GM19467 (cell line): ENCODE results near the gene RFPL3.
"Not testable (repeated sequence)": the region's sequence is repeated elsewhere in the genome, so short reads cannot be mapped to it uniquely, and the experiment has no call there.

Experiments
- ATAC-seq: cut with Tn5 transposase; IDR thresholded peaks from one replicate; pipeline ENCODE4 v1.9.1; 2021; ENCODE audit warnings: mild to moderate bottlenecking, moderate library complexity; ENCODE audit not compliant: unreplicated experiment

The RFPL3 gene

GRCh38 chr22:32329202-32329645 lies 28.4 kb upstream of the RFPL3 start:
- ATAC-seq, result no peak

- no peak for ATAC-seq
Observed at GRCh38 chr22:32331236-32331917, 26.3 kb upstream of the RFPL3 start.

- no peak for ATAC-seq
Observed at GRCh38 chr22:32331918-32332725, 25.5 kb upstream of the RFPL3 start.

DNA sequence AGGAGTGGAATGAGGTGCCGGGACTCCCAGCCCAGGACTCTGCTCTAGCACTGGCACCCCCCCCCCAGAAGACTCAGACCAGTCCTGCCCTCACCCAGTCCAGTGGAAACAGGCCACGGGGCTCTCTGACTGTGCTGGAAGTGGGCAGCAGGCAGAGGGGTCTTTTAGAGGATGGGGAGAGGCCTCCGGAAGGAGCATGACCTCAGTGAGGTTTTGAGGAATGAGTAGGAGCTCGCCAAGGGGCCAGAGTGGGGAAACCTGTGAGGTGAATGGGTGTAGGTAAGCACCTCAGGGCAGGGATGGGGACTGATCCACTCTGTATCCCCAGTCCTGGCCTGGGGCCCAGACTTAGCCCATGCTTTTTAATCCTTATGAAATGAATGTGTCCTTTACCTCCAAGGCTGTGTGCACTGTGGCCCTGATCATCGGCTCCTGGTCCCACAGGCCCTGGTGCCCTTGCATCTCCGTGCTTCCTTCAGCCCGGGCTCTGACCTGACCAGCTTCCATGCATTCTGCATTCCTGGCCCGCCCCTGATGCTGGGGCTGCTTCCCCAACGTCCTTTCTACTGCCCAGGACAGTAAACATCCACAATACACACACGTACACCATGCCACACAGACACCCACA lies 24.4 kb upstream of the RFPL3 start:
- ATAC-seq, result no peak

DNA sequence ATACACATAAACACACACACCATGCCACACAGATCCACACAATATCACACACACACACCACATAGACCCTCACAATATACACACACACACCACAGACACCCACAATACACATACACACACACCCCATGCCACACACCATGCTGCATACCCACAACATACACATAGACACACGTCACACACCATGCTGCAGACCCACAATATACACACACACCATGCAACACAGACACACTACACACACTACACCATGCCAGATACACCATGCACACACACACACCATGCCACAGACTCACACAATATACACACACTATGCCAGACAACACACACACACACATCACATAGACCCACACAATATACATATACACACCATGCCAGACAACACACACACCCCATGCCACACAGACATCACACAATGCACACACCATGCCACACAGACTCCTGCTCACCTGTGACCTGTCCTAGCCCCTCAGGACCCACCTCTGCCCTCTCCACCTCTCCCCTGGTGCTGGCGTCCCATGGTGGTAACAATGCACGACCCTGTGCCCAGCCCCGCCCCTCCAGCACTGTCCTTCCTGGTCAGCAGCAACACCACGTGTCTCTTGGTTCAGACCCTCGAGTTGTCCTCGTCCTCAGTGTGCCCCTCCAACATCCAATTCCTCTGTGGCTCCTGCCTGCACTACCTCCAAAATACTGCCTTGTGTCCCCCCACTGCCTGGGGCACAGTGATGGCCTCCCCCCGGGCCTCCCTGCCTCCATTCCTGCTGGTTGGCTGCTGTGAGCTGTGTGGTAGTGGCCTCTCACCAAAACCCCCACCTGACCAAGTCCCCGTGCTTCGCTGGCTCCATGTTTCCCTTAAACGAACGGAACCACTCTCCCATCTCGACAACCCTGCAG lies 23.7 kb upstream of the RFPL3 start:
- no peak for ATAC-seq

GRCh38 chr22:32334660-32335365 lies 22.9 kb upstream of the RFPL3 start:
- no peak for ATAC-seq

- no peak for ATAC-seq
Observed at GRCh38 chr22:32335471-32335870, 22.2 kb upstream of the RFPL3 start.

GRCh38 chr22:32336121-32336603 lies 21.5 kb upstream of the RFPL3 start:
- no peak for ATAC-seq

GRCh38 chr22:32336771-32337424 lies 20.8 kb upstream of the RFPL3 start:
- no peak for ATAC-seq

GRCh38 chr22:32337425-32337824 lies 20.2 kb upstream of the RFPL3 start:
- not testable (repeated sequence) for ATAC-seq

DNA sequence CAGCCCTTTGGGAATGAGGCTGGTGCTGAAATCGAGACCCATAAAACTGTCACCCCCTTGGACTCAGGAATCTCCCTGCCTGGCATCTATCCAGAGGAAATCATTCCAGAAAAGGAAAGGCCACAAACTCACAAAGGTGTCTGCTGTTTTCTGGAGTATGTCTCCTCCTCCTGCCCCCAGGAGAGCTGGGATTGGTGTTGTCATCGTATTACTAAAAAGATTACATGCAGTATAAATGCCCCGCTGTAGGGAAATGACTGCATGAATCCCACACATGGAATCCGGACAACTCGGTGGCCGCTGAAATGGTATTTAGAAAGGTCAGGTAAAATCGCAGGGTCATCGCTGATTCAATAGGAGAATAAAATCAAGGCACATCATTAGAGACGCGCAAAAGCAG lies 18.9 kb upstream of the RFPL3 start:
- no peak for ATAC-seq

DNA sequence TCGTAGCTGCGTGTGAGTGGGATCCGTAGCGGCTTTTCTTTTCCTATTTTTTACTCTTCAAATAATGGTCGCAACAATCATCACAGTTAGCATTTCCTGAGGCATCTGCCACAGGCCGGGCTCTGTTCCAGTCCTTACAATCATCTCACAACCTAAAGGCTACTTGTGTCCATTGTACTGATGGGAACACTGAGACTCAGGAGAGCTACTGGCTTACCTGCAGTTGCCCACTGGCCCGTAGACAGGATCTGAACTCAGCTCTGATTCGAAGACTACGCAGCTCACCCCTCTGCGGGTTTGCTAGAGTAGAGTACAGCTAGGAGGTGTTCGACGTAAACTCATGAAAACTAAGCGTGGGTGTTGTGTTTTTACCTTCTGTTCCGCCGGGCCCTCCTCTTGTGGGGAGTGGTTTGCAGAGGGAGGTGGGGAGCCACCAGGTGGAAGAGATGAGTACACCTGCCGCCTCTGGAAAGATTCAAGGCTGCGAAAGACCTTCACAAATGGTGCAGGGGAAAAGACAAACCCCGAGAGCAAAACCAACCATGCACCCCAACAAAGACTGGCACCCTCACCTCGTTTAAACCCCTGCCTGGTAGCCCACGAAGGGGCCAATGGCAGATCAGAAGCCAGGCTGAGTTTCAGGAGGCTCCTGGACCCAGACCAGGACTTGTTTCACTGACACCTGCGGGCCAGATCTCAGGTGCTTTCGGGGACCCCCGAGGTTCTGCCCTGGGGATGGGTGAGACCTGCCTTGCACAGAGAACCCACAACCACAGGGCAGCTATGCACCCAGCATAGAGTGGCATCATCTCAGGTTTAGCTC lies 18.3 kb upstream of the RFPL3 start:
- ATAC-seq, result no peak

GRCh38 chr22:32340411-32340810 lies 17.3 kb upstream of the RFPL3 start:
- no peak for ATAC-seq

DNA sequence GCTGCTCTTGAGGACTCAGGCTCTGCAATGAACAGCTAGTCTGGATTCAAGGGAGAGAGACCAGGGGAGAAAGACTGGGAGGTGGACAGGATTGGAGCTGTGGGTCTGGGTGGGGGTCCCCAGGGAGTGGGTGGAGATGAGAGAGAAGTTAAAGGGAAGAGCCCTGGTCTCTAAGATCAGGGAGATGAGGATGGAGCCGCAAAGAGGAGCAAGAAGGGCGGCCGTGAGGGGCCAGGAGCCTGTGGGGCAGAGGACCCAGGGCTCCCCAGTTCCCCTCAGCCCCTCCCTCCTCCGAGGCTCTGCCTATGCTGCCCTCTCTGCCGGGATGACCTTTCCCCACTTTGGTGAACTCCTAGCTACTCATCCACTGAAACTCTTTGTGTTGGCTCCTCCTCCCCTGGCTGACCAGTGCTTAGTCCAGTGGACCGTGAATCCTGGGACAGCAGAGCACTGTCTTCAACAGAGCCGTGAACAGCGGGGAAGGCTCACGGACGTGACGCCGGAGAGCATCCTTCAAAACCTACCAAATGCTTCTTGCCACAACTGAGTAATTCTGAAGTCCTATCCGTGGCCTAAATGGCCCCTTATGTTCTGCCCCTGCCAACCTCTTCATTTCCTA lies 16.4 kb upstream of the RFPL3 start:
- ATAC-seq, result no peak

DNA sequence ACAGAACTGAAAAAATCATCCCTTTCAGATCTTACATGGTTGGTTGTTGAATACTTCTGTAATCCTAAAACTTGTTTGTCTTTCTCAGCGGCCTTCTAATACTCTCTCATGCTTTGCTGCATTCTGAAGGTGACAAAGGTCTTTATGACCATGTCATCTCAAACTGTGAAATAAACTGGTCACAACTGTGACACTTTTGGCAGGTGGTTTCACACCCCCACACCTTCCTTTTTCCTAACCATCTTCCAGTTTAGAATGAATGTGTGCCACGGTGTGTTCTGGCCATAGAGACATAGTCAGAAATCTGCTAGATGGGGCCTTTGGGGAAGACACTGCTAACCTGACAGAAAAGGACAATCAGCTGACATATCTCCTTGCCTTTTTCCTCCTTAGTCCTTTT lies 14.7 kb upstream of the RFPL3 start:
- no peak for ATAC-seq

GRCh38 chr22:32343941-32344340 lies 13.7 kb upstream of the RFPL3 start:
- ATAC-seq, result no peak

GRCh38 chr22:32348031-32348611 lies 9.5 kb upstream of the RFPL3 start:
- no peak for ATAC-seq

DNA sequence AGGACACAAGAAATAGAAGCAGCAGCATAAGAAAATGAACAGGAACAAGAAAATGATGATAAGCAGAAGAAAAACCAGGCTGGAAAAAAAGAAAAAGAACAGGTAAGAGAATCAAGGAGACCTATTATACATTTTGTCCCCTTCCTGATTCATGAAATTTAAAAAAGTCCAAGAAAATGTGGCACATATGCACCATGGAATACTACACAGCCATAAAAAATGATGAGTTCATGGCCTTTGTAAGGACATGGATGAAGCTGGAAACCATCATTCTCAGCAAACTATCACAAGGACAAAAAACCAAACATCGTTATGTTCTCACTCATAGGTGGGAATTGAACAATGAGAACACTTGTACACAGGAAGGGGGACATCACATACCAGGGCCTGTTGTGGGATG lies 5.8 kb upstream of the RFPL3 start:
- ATAC-seq, result not testable (repeated sequence)
